Ishikawa (cell line): ENCODE results near the gene CYB5B.

Experiments used
- CREB1 ChIP-seq: IDR thresholded peaks from 2 replicates; pipeline ENCODE4 v1.6.1; 2012; ENCODE audit warnings: low read depth
- EGR1 ChIP-seq: IDR thresholded peaks from 2 replicates; pipeline ENCODE4 v1.6.1; 2012
- EP300 ChIP-seq: IDR thresholded peaks from 2 replicates; pipeline ENCODE4 v1.6.1; 2012; ENCODE audit warnings: borderline replicate concordance
- RAD21 ChIP-seq: IDR thresholded peaks from 2 replicates; pipeline ENCODE4 v1.6.1; 2012; ENCODE audit warnings: low read depth
- ZBTB7A ChIP-seq: IDR thresholded peaks from 2 replicates; pipeline ENCODE4 v1.6.1; 2012; ENCODE audit warnings: low read depth
- TF ChIP-seq, protein P1 (sequence below): IDR thresholded peaks from 2 replicates; pipeline ENCODE4 v1.6.1; 2012

DNA sequence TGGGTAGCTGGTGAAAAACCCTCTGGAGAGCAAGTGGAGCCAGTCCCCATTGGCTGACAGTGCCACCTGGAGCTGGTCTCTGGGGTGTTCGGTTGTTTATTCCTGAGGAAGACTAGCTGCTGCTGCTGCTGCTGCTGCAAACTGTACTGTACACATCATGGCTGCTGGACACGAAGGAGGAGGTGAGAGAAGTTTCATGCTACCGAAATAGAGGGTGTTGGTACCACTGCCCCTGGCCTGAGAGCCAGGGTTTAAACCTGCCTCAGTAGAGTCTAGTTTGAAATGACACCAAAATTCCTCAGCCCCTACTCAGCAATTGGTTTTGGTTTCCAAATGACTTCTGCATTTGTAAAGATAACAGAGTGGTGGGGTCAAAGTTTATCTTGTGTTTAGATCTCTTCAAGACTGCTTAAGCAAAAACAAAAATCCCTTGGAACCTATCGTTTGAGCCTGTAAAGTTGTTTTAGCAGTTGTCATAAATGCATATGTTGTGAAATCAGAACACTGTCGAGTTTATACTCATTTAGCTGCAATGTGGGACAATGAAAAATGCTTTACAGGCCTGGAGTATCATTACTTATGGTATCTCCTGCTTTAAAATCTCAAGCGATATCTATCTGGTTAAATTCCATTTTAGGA is 40.8 kb downstream of the CYB5B start:
- TF ChIP-seq EGR1 (no peak), RAD21 (peak; percentile 7; the same call in 1 of the 2 replicates), CREB1 (no peak), EP300 (no peak), ZBTB7A (no peak)
- TF ChIP-seq, protein P1, sequence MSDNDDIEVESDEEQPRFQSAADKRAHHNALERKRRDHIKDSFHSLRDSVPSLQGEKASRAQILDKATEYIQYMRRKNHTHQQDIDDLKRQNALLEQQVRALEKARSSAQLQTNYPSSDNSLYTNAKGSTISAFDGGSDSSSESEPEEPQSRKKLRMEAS: no peak
